Stimulated activated CD4-positive, alpha-beta T cell treated with anti-CD3 and anti-CD28 coated beads, Interleukin-12 subunit alpha, Interleukin-12 subunit beta, amount 100 ng/mL, for 4 hours (primary cell): ENCODE data around the gene TLCD3B.
"Not testable (repeated sequence)": the region's sequence is repeated elsewhere in the genome, so short reads cannot be mapped to it uniquely, and the experiment has no call there.

Source experiments
- DNase-seq: peaks from one replicate; pipeline ENCODE4 v3.0.0-alpha.2; 2020

The TLCD3B gene

DNA sequence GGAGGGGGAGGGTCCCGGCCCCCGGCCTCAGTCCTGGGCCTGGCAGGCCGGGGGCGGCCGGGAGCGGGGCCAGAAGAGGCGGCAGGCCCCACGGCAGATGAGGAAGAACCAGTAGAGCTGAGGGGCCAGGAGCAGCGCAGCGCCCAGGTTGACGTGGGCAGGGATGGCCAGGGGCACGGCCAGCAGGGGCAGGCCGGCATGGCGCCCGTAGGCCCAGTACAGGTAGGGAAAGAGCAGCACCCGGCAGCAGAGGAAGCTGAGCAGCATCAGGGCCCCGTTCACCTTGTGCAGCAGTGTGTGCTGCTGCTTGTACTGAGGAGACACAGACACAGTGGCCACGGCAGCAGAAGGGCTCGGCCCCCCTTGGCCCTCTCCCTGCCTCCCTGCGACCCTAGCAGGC, 5.9 kb downstream of the TLCD3B start:
- DNase-seq: no peak

DNA sequence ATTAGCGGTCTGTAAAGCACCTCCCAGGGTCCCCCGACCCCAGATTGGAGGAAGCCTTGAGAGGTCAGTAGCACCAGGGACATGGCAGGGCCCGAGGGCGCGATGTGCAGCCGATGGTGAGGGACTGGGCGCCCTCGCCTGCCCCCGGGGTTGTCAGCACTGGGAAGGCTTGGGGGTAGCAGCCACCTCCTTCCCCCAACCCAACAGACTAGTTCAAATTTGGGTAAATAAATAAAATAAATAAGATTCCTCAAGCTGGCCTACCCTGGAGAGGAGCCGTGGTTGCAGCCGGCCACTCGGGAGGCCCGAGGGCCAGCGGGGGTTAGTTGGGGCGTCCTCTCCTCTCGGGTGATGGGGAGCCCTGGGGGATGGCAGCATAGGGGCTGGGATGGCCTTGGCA, 6.6 kb downstream of the TLCD3B start:
- DNase-seq: no peak

DNA sequence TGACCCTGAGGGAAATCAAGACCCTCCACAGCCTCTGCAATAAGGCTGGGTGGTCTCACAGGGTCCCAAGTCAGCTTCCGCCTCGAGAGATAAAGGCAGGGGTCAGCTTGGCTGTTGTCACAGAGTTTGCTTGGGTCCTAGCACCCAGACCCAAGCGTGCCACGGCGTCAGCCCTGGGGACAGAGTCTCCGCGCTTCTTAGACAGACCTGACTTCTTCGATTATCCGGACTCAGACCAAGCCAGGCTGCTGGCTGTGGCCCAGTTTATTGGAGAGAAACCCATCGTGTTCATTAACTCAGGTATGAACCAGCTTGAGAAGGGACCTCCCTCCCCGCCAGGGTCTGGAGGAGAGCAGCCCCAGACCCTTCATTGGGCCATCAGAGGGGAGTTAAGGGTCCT, 7.5 kb downstream of the TLCD3B start:
- no peak for DNase-seq

DNA sequence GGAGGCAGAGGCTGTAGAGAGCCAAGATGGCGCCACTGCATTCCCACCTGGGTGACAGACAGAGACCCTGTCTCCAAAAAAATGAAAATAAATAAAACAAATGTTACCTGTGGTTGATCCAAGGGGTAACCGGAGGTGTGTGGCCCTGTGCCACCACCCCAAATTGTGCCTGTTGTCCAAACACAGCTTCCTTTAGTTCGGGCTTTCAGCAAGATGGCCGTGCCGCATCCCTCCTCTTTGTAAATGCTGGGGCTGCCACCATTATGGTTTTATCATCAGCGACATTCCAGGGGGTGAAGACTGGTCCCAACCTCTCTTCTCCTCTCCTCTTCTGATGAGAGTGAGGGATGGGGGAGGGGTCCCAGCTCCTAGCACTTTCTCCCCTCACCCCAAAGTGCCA, 8.2 kb downstream of the TLCD3B start, which contains the start of gene C16orf92:
C16orf92 (plus strand) TSS at position 312 of the 400 bp plus-strand sequence. CDS start 143 bp downstream, outside the sequence.
- no peak for DNase-seq

DNA sequence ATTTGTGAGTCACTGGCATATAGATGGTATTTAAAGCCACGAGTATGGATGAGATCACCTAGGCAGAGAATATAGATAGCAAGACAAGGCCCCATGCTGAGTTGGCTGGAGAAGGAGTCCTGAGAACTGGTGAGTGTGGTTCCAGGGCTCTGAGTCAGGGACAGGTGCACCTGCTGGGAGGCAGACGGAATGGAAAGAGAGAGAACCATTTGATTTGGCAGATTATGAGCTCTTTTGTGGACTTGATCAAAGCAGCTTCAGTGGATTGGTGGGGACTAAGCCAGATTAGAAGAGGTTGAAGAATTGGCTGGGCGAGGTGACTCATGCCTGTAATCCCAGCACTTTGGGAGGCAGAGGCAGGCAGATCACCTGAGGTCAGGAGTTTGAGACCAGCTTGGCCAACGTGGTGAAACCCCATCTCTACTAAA, 12.3 kb downstream of the TLCD3B start:
- DNase-seq: no peak

DNA sequence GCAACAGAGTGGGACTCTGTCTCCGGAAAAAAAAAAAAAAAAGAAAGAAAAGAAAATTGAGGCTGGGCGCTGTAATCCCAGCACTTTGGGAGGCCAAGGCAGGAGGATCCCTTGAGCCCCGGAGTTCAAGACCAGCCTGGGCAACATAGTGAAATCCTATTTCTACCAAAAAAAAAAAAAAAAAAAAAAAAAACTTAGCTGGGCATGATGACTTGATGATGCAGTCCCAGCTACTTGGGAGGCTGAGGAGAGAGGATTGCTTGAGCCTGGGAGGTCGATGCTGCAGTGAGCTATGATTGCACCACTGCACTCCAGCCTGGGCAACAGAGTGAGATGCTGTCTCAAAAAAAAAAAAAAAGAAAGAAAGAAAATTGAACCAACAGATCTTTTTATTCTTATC, 13.1 kb downstream of the TLCD3B start:
- not testable (repeated sequence) for DNase-seq

DNA sequence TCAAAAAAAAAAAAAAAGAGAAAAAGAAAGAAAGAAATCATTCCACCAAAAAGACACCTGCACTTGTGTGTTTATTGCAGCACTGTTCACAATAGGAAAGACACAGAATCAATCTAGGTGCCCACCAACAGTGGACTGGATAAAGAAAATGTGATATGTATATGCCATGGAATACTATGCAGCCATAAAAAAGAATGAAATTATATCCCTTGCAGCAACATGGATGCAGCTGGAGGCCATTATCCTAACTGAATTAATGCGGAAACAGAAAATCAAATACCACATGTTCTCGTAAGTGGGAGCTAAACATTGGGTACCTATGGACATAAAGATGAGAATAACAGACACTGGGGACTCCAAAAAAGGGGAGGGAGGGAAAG, 13.8 kb downstream of the TLCD3B start:
- DNase-seq: no peak

DNA sequence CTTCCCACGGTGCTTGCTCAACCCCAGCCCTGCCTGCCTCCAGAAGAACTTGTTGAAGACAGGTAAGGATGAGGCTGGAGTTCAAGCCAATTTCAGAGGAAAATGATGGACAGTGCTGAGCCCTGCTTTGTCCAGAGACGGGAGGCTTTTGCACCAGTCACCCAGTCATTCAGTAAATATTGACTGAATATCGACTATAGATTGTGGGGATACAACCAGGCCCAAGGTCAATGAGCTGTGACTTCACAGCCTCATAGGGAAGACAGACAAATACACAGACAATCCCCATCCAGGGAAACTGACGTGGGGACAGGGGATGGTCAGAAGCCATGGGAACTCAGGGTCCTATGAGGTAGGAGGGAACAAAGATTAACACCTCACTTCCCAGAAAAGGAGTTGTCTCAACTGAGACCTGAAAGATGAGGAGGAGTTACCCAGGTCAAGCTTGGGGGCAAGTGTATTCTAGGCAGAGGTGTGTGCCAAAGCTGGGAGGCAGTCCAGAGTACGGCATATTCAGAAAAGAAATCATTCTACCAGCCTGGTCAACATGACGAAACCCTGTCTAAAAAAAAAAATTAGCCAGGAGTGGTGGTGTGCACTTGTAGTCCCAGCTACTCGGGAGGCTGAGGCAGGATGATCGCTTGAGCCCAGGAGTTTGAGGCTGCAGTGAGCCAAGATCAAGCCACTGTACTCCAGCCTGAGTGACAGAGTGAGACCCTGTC, 14.4 kb downstream of the TLCD3B start:
- no peak for DNase-seq

DNA sequence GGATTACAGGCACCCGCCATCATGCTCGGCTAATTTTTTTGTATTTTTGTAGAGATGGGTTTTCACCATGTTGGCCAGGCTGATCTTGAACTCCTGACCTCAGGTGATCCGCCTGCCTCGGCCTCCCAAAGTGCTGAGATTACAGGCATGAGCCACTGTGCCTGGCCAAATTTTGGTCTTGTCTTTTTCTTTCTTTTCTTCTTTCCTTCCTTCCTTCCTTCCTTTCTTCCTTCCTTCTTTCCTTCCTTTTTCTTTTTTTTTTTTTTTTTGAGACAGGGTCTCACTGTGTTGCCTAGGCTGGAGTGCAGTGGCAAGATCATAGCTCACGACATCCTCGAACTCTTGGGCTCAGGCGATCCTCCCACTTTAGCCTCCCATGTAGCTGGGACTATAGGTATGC, 15.6 kb downstream of the TLCD3B start:
- not testable (repeated sequence) for DNase-seq

DNA sequence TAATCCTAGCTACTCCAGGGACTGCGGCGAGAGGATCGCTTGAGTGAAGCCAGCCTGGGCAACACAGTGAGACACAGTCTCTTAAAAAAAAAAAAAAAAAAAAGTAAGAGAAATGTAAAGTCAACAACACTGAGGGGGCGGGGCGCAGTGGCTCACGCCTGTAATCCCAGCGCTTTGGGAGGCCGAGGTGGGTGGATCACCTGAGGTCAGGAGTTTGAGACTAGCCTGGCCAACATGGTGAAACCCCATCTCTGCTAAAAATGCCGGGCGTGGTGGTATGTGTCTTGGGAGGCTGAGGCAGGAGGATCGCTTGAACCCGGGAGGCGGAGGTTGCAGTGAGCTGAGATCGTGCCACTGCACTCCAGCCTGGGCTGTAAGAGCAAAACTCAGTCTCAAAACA, 18.5 kb downstream of the TLCD3B start:
- not testable (repeated sequence) for DNase-seq

DNA sequence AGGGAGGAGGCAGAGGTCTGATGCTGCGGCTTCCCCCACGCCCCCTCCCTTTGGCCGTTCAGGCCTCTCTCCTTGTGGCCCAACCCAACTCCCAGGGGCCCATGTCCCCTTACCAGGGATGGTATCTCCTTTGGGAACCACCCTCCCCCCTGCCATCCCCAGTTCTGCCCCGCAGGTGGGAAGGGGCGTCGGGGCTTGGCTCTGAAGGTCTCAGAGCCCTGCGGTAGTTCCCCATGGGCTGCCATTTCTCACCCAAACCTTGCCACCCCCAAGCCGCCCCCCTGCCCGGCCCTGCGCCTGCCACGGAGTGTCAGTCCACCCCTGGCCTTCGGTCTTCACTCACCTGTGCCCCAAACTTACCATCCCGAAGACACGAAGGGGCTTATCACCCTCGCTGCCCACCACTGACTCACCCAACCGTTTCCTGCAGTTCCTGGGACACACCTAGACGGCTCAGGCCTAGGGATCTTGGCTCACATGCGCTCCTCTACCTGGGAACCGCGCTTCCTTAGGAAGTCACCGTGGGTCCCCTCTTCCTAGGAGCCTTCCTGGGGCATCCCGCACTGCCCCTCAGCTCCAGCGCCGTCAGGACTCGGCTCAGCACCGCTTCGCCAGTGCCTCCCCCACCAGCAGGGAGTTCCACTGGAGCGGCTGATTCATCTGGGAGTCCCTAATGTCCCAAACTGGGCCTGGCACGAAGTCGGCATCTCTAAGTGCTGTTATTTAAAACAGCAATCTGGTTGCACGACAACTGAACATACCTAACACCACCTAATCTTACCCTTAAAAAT, 19.2 kb downstream of the TLCD3B start:
- no peak for DNase-seq

DNA sequence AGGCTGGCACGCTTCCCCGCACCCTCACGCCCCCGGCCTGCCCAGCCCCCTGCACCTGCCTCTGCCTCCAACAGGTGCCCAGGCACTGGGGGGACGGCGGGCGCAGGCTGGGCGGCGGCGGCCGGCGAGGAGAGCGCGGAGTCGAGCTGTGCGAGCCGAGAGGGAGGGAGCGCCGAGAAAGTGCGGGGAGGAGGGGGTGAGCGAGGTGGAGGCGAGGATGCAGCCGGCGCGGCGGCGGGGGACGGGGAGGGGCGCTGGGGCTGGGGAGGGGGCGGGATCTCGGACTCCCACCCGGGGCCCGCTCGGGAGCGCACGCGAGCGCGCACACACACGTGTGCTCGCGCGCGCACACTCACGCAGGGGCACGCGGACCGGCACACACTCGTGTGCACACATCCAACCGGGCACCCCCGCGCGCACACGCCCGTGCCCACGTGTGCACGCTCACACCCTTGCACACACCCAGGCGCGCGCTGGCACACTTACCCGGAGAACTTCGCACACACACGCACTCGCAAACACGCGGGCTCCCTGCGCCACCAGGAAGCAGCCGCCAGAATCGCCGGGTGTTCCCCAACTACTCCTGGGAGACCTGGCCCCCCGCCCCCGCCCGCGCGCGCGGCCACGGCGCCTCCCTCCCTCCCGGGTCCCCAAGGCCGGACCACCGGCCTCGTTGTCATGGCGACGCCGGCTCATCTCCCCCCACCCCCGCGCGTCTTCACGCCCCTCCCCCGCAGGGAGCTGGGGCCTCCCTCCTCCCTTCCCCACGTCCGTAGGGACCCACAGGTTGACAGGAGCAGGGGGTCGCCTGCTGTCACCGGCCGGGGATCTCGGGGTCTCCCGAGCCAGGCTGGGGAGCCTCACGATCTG, 20.0 kb downstream of the TLCD3B start, which contains the start of gene DOC2A:
DOC2A (minus strand) TSS at position 184 of the 870 bp plus-strand sequence. CDS start 805 bp downstream, outside the sequence.
- DNase-seq: peak; percentile 40

DNA sequence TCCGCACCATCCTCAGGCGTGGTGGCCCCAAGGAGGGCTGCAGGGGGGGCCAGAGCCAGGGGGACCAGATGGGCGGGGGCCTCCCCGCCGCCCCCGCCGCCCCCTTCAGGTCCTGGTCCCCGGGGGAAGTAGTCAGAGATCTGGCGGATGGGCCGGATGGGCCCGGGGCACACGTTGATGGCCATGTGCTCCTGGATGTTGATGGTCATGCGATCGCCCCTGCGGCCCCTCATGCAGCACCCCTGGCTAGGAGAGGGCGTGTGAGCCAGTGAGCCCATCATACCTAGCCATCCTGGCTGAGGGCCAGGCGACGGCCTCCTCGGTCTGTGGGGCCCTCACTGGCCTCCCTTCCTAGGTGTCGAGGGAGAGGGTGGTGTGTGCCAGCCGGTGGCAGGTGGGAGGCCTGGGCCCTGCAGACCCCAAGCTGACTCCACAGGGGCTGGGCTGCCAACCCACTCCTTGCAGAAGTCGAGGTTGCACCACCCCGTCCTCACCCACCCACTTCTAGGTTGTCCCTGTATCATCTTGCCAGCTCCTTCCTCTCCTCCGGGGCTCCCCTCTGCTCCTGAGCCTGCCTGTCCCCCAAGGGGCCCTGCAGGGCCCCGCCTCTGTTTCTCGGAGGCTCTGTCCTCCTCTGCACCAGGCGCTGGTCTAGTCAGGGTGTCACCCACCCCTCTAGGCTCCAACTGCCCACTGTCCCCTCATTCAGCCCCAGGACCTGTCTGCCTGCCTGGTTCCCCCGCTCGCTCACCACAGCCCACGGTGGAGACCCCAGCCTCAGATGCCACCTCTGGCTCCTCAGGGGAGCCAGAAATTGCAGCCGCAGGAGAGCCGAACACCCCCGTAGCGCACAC, 20.9 kb downstream of the TLCD3B start:
- no peak for DNase-seq

DNA sequence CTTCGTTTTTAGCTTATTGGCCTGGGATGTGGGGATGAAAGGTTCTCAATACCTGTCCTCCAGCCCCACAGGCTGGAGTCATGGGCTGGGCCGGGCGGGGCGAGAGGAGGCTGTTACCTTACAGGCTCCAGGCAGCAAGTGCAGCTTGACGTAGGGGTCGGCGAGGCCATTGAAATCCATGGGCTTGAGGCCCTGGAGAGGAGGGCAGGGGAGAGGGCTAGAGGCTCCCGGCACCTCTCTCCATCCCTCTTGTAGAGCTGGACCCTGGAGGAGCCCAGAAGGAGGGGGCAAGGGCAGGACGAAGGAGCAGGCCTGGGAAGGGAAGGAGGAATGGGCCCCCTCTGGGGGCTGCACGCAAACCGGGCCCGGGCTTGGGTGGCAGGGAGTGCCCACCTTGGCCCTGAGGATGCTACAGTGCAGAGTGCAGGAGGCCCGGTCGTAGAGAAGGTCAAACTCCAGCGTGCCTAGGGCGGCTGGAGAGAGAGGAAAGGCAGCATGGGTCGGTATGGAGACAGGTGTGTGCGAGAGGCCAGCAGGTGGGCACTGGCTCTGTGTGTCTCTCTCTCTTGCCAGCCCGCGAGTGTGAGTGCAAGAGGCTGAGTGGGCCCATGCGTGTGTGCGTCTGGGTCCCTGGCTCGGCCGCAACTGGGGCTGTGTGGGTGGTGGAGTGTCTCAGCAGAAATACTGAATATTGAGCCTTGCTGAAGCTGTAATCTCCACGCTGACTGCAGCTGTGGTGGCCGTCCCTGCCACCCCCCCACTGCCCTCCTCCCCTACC, 21.8 kb downstream of the TLCD3B start:
- no peak for DNase-seq

DNA sequence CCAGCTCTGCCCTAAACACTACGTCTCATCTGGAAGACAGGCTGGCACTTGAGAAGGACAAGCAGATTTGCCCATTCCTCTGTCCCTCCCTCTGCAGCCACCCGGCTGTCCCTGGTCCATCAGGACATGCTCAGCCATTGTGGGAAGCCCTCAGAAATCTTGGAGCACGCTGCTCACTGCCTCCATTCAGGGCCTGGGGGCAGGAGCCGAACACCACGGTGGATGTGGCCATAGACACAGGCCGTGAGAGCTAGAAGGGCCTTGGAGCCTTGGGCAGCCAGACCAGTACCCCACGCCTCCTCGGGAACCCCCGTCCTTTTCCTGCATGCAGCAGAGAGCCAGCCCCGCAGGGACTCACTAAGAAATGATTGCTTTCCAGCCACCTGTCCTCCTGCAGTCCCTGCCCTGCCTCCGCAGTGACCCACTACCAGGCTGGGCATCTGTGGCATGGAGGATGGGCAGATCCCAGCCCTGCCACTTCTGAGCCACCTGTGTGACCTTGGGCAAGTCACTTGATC, 23.6 kb downstream of the TLCD3B start:
- DNase-seq: no peak

DNA sequence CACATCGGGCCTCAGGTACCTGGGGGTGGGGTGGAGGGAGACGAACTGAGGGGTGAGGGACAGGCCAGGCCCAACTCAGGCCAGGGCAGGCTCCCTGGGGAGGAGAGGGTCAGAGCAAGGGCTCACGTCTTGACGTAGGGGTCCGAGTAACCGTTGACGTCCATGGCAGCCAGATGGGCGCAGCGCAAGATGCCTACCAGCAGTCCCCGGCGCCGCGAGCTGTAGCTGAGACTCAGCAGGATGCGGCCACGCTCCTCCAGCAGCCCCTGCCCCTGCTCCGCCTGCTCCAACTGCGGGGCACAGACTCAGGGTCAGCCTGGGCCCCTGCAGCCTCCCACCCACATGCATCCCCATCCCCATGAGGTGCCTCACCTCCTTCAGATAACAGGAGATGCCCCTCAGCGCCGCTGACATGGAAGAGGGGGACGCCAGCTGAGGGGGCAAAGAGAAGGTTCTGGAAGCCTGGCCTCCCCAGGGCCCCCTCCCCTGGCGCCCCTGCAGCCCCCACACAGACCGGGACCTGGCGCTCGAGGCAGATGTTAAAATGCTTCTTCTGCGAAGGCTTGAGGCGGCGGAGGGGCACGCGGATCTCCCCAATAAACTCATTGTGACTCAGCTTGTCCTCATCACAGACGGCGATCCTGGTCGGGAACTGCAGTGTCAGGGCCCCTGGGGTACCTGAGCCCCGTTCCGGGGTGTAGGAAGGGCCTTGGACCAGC, 24.3 kb downstream of the TLCD3B start:
- DNase-seq: no peak

DNA sequence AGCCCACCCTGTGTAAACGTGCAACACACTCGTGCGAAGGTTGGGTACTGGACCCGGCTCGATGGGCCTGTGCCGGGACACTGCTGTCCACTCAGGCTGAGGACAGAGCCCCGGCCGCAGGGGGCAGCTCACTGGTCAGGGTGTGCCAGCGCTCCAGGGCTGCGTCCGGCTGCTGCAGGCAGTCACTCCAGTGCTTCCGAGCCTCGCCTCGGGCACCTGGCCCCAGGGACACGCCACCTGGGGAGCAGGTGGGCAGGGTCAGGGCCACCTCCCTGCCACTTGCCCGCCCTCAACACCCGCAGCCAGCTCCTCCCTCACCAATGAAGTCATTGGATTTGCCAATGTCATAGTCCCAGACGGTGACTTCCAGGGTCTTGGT, 25.0 kb downstream of the TLCD3B start:
- no peak for DNase-seq

DNA sequence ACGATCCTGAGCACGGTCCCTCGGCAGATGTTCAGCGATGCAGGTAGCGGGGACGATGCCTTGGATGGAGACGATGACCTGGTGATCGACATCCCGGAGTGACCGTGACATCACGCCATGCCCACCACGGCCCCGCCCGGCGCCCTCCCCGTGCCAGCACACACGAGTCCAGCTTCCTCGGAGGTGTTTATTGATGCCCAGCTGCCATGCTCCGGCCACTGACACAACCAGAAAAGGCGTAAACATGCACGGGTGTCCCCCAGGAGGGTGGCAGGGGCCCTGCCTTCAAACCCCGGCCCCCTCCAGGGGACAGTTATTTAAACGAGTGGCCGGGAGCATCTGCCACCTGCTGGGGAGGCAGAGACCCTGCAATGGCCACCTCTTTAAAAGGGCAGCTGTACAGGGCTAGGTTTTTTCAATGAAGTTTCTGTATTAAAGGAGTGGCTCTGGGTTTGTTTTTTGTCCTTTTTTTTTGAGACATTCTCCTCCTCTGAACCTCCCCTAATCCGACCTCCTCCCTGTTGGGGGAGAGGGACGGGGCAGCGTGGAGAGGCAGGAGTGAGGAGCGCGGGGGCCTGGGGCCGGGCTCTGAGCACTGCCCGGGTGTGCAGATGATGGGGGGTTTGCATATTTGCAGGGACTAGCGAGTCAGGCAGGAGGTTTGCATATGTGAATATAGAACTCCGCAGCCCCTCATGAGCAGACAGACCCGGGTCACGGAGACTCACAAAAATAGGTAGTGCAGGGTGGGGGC, 25.6 kb downstream of the TLCD3B start:
- peak; percentile 31 for DNase-seq

DNA sequence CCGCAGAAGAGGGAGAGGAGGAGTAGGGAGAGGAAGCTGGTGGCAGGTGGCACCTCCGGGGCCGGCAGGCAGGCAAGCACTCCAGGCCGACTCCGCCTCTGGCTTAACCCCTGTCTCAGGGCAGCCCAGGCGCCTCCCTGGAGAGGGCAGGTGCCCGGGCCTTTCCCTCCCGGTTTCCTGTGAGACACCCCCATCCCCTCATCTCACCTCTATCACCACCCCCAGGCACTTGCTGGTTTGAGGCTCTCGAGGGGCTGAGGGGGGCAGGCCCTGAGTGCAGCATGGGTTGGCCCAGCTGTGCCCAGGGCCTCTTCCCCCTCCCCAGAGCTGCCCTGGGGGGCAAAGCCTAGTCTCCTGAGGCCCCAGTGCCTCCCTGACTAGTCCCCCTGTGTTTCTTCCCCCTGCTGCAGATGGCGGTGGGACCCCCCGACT, 26.2 kb downstream of the TLCD3B start:
- no peak for DNase-seq

DNA sequence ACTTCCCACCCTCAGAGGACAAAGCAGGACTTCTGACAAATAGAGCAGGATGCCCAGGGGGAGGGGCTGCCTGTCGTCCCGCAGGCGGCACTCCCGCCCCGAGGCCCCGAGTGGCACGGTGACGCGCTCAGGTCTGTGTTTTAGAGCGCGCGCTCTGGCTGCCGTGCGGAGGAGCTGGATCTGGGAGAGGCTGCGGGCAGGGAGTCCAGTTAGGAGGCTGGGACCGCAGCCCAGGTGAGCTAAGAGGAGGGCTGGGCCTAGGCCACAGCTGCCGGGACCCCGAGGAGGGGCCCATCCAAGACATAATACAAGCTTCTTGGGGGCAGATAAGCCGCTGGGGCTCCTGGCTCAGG, 26.7 kb downstream of the TLCD3B start:
- DNase-seq: no peak
